Measurements from ENCODE around the gene ZNF497. TPM values are rescaled to one million over a fixed set of nuclear protein-coding genes. Genes with fewer than 3 reads are reported as not detected.

The ZNF497 gene
- total and polyA plus RNA-seq, 2 donors, result 0.94 to 1.3 TPM

- 99% methylated on average over 11 of the region's 11 CpGs for WGBS
These were observed 24.2 kb downstream of the ZNF497 start for GRCh38 chr19:58338336-58338735.

GRCh38 chr19:58336820-58337219, 25.7 kb downstream of the ZNF497 start:
- no peaks in the 10 kb centered on the region for H3K4me1 ChIP-seq (ENCODE audit: control insufficient read depth in 2 of 2, insufficient read depth in 2 of 2, low read length in 2 of 2)
- WGBS, result 99% methylated on average over 4 of the region's 4 CpGs
- no peak for DNase-seq (ENCODE audit: low read depth in 6 of 9, low spot score in 9 of 9)
- H3K27ac ChIP-seq (ENCODE audit: low read depth in 1 of 2, low read length in 1 of 2), result no peak overlapping the region
- peaks cover 17 to 36% of the 10 kb centered on the region in 2 donors for H3K36me3 ChIP-seq (ENCODE audit: control insufficient read depth in 2 of 2, insufficient read depth in 2 of 2, low read length in 1 of 2)
- H3K27me3 ChIP-seq (ENCODE audit: control insufficient read depth in 2 of 2, insufficient read depth in 1 of 2, low read length in 1 of 2), result no peaks in the 10 kb centered on the region
- H3K9me3 ChIP-seq (ENCODE audit: control insufficient read depth in 2 of 2, insufficient read depth in 1 of 2, low read length in 1 of 2), result peaks cover 2 to 10% of the 10 kb centered on the region in 2 donors
- no peak overlapping the region for H3K4me3 ChIP-seq (ENCODE audit: low read length in 2 of 2)

More at GRCh38 chr19:58338336-58338735, 24.2 kb downstream of the ZNF497 start:
- Histone ChIP-seq H3K27ac (ENCODE audit: low read depth in 1 of 2, low read length in 1 of 2) (no peak overlapping the region), H3K4me1 (ENCODE audit: control insufficient read depth in 2 of 2, insufficient read depth in 2 of 2, low read length in 2 of 2) (no peaks in the 10 kb centered on the region), H3K9me3 (ENCODE audit: control insufficient read depth in 2 of 2, insufficient read depth in 1 of 2, low read length in 1 of 2) (peaks cover 2 to 10% of the 10 kb centered on the region in 2 donors), H3K27me3 (ENCODE audit: control insufficient read depth in 2 of 2, insufficient read depth in 1 of 2, low read length in 1 of 2) (no peaks in the 10 kb centered on the region), H3K4me3 (ENCODE audit: low read length in 2 of 2) (no peak overlapping the region), H3K36me3 (ENCODE audit: control insufficient read depth in 2 of 2, insufficient read depth in 2 of 2, low read length in 1 of 2) (peaks cover 17 to 36% of the 10 kb centered on the region in 2 donors)
- DNase-seq (ENCODE audit: low read depth in 6 of 9, low spot score in 9 of 9), result no peak

GRCh38 chr19:58336216-58336615, 26.3 kb downstream of the ZNF497 start:
- Histone ChIP-seq H3K9me3 (ENCODE audit: control insufficient read depth in 2 of 2, insufficient read depth in 1 of 2, low read length in 1 of 2) (peaks cover 2 to 10% of the 10 kb centered on the region in 2 donors), H3K36me3 (ENCODE audit: control insufficient read depth in 2 of 2, insufficient read depth in 2 of 2, low read length in 1 of 2) (peaks cover 16 to 36% of the 10 kb centered on the region in 2 donors), H3K27me3 (ENCODE audit: control insufficient read depth in 2 of 2, insufficient read depth in 1 of 2, low read length in 1 of 2) (no peaks in the 10 kb centered on the region), H3K4me3 (ENCODE audit: low read length in 2 of 2) (no peak overlapping the region), H3K27ac (ENCODE audit: low read depth in 1 of 2, low read length in 1 of 2) (no peak overlapping the region), H3K4me1 (ENCODE audit: control insufficient read depth in 2 of 2, insufficient read depth in 2 of 2, low read length in 2 of 2) (no peaks in the 10 kb centered on the region)
- no peak for DNase-seq (ENCODE audit: low read depth in 6 of 9, low spot score in 9 of 9)
- WGBS, result 96% methylated on average over 1 of the region's 1 CpG

GRCh38 chr19:58335630-58336029, 26.9 kb downstream of the ZNF497 start:
- Histone ChIP-seq H3K9me3 (ENCODE audit: control insufficient read depth in 2 of 2, insufficient read depth in 1 of 2, low read length in 1 of 2) (peaks cover 2 to 10% of the 10 kb centered on the region in 2 donors), H3K27ac (ENCODE audit: low read depth in 1 of 2, low read length in 1 of 2) (no peak overlapping the region), H3K27me3 (ENCODE audit: control insufficient read depth in 2 of 2, insufficient read depth in 1 of 2, low read length in 1 of 2) (no peaks in the 10 kb centered on the region), H3K4me3 (ENCODE audit: low read length in 2 of 2) (no peak overlapping the region), H3K4me1 (ENCODE audit: control insufficient read depth in 2 of 2, insufficient read depth in 2 of 2, low read length in 2 of 2) (no peaks in the 10 kb centered on the region), H3K36me3 (ENCODE audit: control insufficient read depth in 2 of 2, insufficient read depth in 2 of 2, low read length in 1 of 2) (peaks cover 13 to 36% of the 10 kb centered on the region in 2 donors)
- DNase-seq (ENCODE audit: low read depth in 6 of 9, low spot score in 9 of 9), result no peak
- 92% methylated on average over 3 of the region's 3 CpGs for WGBS

- Histone ChIP-seq H3K4me3 (ENCODE audit: low read length in 2 of 2) (no peak overlapping the region), H3K9me3 (ENCODE audit: control insufficient read depth in 2 of 2, insufficient read depth in 1 of 2, low read length in 1 of 2) (peaks cover 2 to 10% of the 10 kb centered on the region in 2 donors), H3K36me3 (ENCODE audit: control insufficient read depth in 2 of 2, insufficient read depth in 2 of 2, low read length in 1 of 2) (peaks cover 13 to 36% of the 10 kb centered on the region in 2 donors), H3K27me3 (ENCODE audit: control insufficient read depth in 2 of 2, insufficient read depth in 1 of 2, low read length in 1 of 2) (no peaks in the 10 kb centered on the region), H3K27ac (ENCODE audit: low read depth in 1 of 2, low read length in 1 of 2) (no peak overlapping the region), H3K4me1 (ENCODE audit: control insufficient read depth in 2 of 2, insufficient read depth in 2 of 2, low read length in 2 of 2) (no peaks in the 10 kb centered on the region)
- no peak for DNase-seq (ENCODE audit: low read depth in 6 of 9, low spot score in 9 of 9)
- WGBS, result 96% methylated on average over 19 of the region's 19 CpGs
These were observed 27.8 kb downstream of the ZNF497 start for GRCh38 chr19:58334691-58335249.

- Histone ChIP-seq H3K4me1 (ENCODE audit: control insufficient read depth in 2 of 2, insufficient read depth in 2 of 2, low read length in 2 of 2) (peaks cover 0 to 4% of the 10 kb centered on the region in 2 donors), H3K36me3 (ENCODE audit: control insufficient read depth in 2 of 2, insufficient read depth in 2 of 2, low read length in 1 of 2) (peaks cover 9 to 23% of the 10 kb centered on the region in 2 donors)
- WGBS, result 88% methylated on average over 1 of the region's 1 CpG
These were observed 29.9 kb downstream of the ZNF497 start for GRCh38 chr19:58332697-58333096.

GRCh38 chr19:58330458-58330857, 32.1 kb downstream of the ZNF497 start:
- no peak for DNase-seq (ENCODE audit: low read depth in 6 of 9, low spot score in 9 of 9)
- WGBS, result 97% methylated on average over 4 of the region's 4 CpGs
- Histone ChIP-seq H3K27ac (ENCODE audit: low read depth in 1 of 2, low read length in 1 of 2) (no peak overlapping the region), H3K27me3 (ENCODE audit: control insufficient read depth in 2 of 2, insufficient read depth in 1 of 2, low read length in 1 of 2) (no peaks in the 10 kb centered on the region), H3K9me3 (ENCODE audit: control insufficient read depth in 2 of 2, insufficient read depth in 1 of 2, low read length in 1 of 2) (no peaks in the 10 kb centered on the region), H3K4me3 (ENCODE audit: low read length in 2 of 2) (no peak overlapping the region), H3K4me1 (ENCODE audit: control insufficient read depth in 2 of 2, insufficient read depth in 2 of 2, low read length in 2 of 2) (peaks cover 10 to 18% of the 10 kb centered on the region in 2 donors), H3K36me3 (ENCODE audit: control insufficient read depth in 2 of 2, insufficient read depth in 2 of 2, low read length in 1 of 2) (peaks cover 6 to 9% of the 10 kb centered on the region in 2 donors)

More at GRCh38 chr19:58332697-58333096, 29.9 kb downstream of the ZNF497 start:
- no peak overlapping the region for H3K27ac ChIP-seq (ENCODE audit: low read depth in 1 of 2, low read length in 1 of 2)
- H3K4me3 ChIP-seq (ENCODE audit: low read length in 2 of 2), result no peak overlapping the region
- H3K9me3 ChIP-seq (ENCODE audit: control insufficient read depth in 2 of 2, insufficient read depth in 1 of 2, low read length in 1 of 2), result no peaks in the 10 kb centered on the region
- DNase-seq (ENCODE audit: low read depth in 6 of 9, low spot score in 9 of 9), result no peak
- H3K27me3 ChIP-seq (ENCODE audit: control insufficient read depth in 2 of 2, insufficient read depth in 1 of 2, low read length in 1 of 2), result no peaks in the 10 kb centered on the region

GRCh38 chr19:58328999-58329398, 33.6 kb downstream of the ZNF497 start:
- no peaks in the 10 kb centered on the region for H3K36me3 ChIP-seq (ENCODE audit: control insufficient read depth in 2 of 2, insufficient read depth in 2 of 2, low read length in 1 of 2)
- DNase-seq (ENCODE audit: low read depth in 6 of 9, low spot score in 9 of 9), result peak in 1 of 9 donors; percentile 31

GRCh38 chr19:58326914-58327726, 35.4 kb downstream of the ZNF497 start, which contains the start of gene ZSCAN22:
ZSCAN22 (plus strand) TSS chr19:58326994; CDS start chr19:58334803, 7,809 bp downstream.
- Histone ChIP-seq H3K4me1 (ENCODE audit: control insufficient read depth in 2 of 2, insufficient read depth in 2 of 2, low read length in 2 of 2) (peaks cover 10 to 18% of the 10 kb centered on the region in 2 donors), H3K4me3 (ENCODE audit: low read length in 2 of 2) (peak within 1 kb of the TSS; percentile 78 to 94), H3K27me3 (ENCODE audit: control insufficient read depth in 2 of 2, insufficient read depth in 1 of 2, low read length in 1 of 2) (no peaks in the 10 kb centered on the region), H3K27ac (ENCODE audit: low read depth in 1 of 2, low read length in 1 of 2) (peak within 1 kb of the TSS; percentile 55 to 84), H3K36me3 (ENCODE audit: control insufficient read depth in 2 of 2, insufficient read depth in 2 of 2, low read length in 1 of 2) (no peaks in the 10 kb centered on the region), H3K9me3 (ENCODE audit: control insufficient read depth in 2 of 2, insufficient read depth in 1 of 2, low read length in 1 of 2) (no peaks in the 10 kb centered on the region)
- DNase-seq (ENCODE audit: low read depth in 6 of 9, low spot score in 9 of 9), result peak; percentile 80 to 96 (median 91)
- WGBS, result 1% methylated on average over 62 of the region's 62 CpGs

More at GRCh38 chr19:58328999-58329398, 33.6 kb downstream of the ZNF497 start:
- no peak overlapping the region for H3K4me3 ChIP-seq (ENCODE audit: low read length in 2 of 2)
- H3K9me3 ChIP-seq (ENCODE audit: control insufficient read depth in 2 of 2, insufficient read depth in 1 of 2, low read length in 1 of 2), result no peaks in the 10 kb centered on the region
- H3K27ac ChIP-seq (ENCODE audit: low read depth in 1 of 2, low read length in 1 of 2), result no peak overlapping the region
- no peaks in the 10 kb centered on the region for H3K27me3 ChIP-seq (ENCODE audit: control insufficient read depth in 2 of 2, insufficient read depth in 1 of 2, low read length in 1 of 2)
- peaks cover 10 to 18% of the 10 kb centered on the region in 2 donors for H3K4me1 ChIP-seq (ENCODE audit: control insufficient read depth in 2 of 2, insufficient read depth in 2 of 2, low read length in 2 of 2)
- WGBS, result 76% methylated on average over 10 of the region's 10 CpGs

Data from thymus (tissue), 11 donors.